ENCODE results near the gene COPS3. TPM values are rescaled to one million over a fixed set of nuclear protein-coding genes. Genes with fewer than 3 reads are reported as not detected.

COPS3 gene
- total RNA-seq, 2 donors from 2014 or later, result 85.4 to 130 TPM

- Mint-ChIP-seq H3K4me3 (no peak overlapping the region), H3K27me3 (no peaks in the 10 kb centered on the region), H3K4me1 (ENCODE audit: low read depth in 2 of 2) (peaks cover 0 to 3% of the 10 kb centered on the region in 2 donors), H3K9me3 (no peaks in the 10 kb centered on the region), H3K27ac (no peak overlapping the region), H3K36me3 (peaks cover 11% of the 10 kb centered on the region)
- ATAC-seq, result no peak
- DNase-seq (ENCODE audit: low spot score), result no peak
Observed at GRCh38 chr17:17243163-17243562, 37.9 kb downstream of the COPS3 start.

- H3K4me3 Mint-ChIP-seq, result no peak overlapping the region
- peaks cover 9% of the 10 kb centered on the region for H3K36me3 Mint-ChIP-seq
- peaks cover 0 to 7% of the 10 kb centered on the region in 2 donors for H3K4me1 Mint-ChIP-seq (ENCODE audit: low read depth in 2 of 2)
- H3K27me3 Mint-ChIP-seq, result no peaks in the 10 kb centered on the region
- no peak for ATAC-seq
- DNase-seq (ENCODE audit: low spot score), result no peak
- no peaks in the 10 kb centered on the region for H3K9me3 Mint-ChIP-seq
- no peak overlapping the region for H3K27ac Mint-ChIP-seq
Observed at GRCh38 chr17:17242246-17242645, 38.8 kb downstream of the COPS3 start.

- no peak for DNase-seq (ENCODE audit: low spot score)
- H3K9me3 Mint-ChIP-seq, result no peaks in the 10 kb centered on the region
- H3K4me1 Mint-ChIP-seq (ENCODE audit: low read depth in 2 of 2), result peaks cover 0 to 9% of the 10 kb centered on the region in 2 donors
- ATAC-seq, result no peak
- no peaks in the 10 kb centered on the region for H3K27me3 Mint-ChIP-seq
- H3K27ac Mint-ChIP-seq, result no peak overlapping the region
- peaks cover 3% of the 10 kb centered on the region for H3K36me3 Mint-ChIP-seq
- no peak overlapping the region for H3K4me3 Mint-ChIP-seq
Observed at GRCh38 chr17:17241656-17242055, 39.4 kb downstream of the COPS3 start.

- no peak for DNase-seq (ENCODE audit: low spot score)
- no peaks in the 10 kb centered on the region for H3K36me3 Mint-ChIP-seq
- H3K4me1 Mint-ChIP-seq (ENCODE audit: low read depth in 2 of 2), result peaks cover 17 to 24% of the 10 kb centered on the region in 2 donors
- no peak overlapping the region for H3K4me3 Mint-ChIP-seq
- no peaks in the 10 kb centered on the region for H3K27me3 Mint-ChIP-seq
- no peak for ATAC-seq
- H3K27ac Mint-ChIP-seq, result no peak overlapping the region
- no peaks in the 10 kb centered on the region for H3K9me3 Mint-ChIP-seq
Observed at GRCh38 chr17:17239832-17240231, 41.2 kb downstream of the COPS3 start.

GRCh38 chr17:17237026-17237799 is 43.8 kb downstream of the COPS3 start, which contains the start of gene FLCN:
Gene FLCN (minus strand): TSS chr17:17237168. CDS start chr17:17228137, 9,031 bp downstream.
- H3K4me1 Mint-ChIP-seq (ENCODE audit: low read depth in 2 of 2), result peaks cover 17 to 24% of the 10 kb centered on the region in 2 donors

GRCh38 chr17:17236295-17237025 is 44.6 kb downstream of the COPS3 start:
- Mint-ChIP-seq H3K4me3 (peak overlapping the region; percentile 94), H3K27ac (peak overlapping the region; percentile 100), H3K36me3 (no peaks in the 10 kb centered on the region), H3K27me3 (no peaks in the 10 kb centered on the region), H3K9me3 (no peaks in the 10 kb centered on the region), H3K4me1 (ENCODE audit: low read depth in 2 of 2) (peaks cover 17 to 28% of the 10 kb centered on the region in 2 donors)
- peak in 1 of 2 donors; percentile 6 for ATAC-seq
- no peak for DNase-seq (ENCODE audit: low spot score)

More at GRCh38 chr17:17237026-17237799, 43.8 kb downstream of the COPS3 start, which contains the start of gene FLCN:
- ATAC-seq (peak; percentile 94 to 95), DNase-seq (ENCODE audit: low spot score) (peak; percentile 94)
- Mint-ChIP-seq H3K36me3 (no peaks in the 10 kb centered on the region), H3K4me3 (peak within 1 kb of the TSS; percentile 94), H3K27me3 (no peaks in the 10 kb centered on the region), H3K9me3 (no peaks in the 10 kb centered on the region), H3K27ac (peak within 1 kb of the TSS; percentile 100)

- H3K4me1 Mint-ChIP-seq (ENCODE audit: low read depth in 2 of 2), result peaks cover 17 to 28% of the 10 kb centered on the region in 2 donors
- H3K36me3 Mint-ChIP-seq, result no peaks in the 10 kb centered on the region
- H3K27ac Mint-ChIP-seq, result peak overlapping the region; percentile 100
- no peak for ATAC-seq
- no peaks in the 10 kb centered on the region for H3K27me3 Mint-ChIP-seq
- no peaks in the 10 kb centered on the region for H3K9me3 Mint-ChIP-seq
- DNase-seq (ENCODE audit: low spot score), result no peak
- H3K4me3 Mint-ChIP-seq, result peak overlapping the region; percentile 94
Observed at GRCh38 chr17:17235212-17236174, 45.6 kb downstream of the COPS3 start.

GRCh38 chr17:17232303-17232621 is 48.8 kb downstream of the COPS3 start:
- peaks cover 6% of the 10 kb centered on the region for H3K36me3 Mint-ChIP-seq
- no peaks in the 10 kb centered on the region for H3K9me3 Mint-ChIP-seq
- ATAC-seq (no peak), DNase-seq (ENCODE audit: low spot score) (no peak)
- H3K4me1 Mint-ChIP-seq (ENCODE audit: low read depth in 2 of 2), result peaks cover 17 to 25% of the 10 kb centered on the region in 2 donors
- H3K4me3 Mint-ChIP-seq, result no peak overlapping the region
- H3K27me3 Mint-ChIP-seq, result no peaks in the 10 kb centered on the region
- H3K27ac Mint-ChIP-seq, result no peak overlapping the region

- H3K4me3 Mint-ChIP-seq, result no peak overlapping the region
- H3K27me3 Mint-ChIP-seq, result no peaks in the 10 kb centered on the region
- ATAC-seq, result no peak
- DNase-seq (ENCODE audit: low spot score), result no peak
- peaks cover 6% of the 10 kb centered on the region for H3K36me3 Mint-ChIP-seq
- H3K9me3 Mint-ChIP-seq, result no peaks in the 10 kb centered on the region
- H3K4me1 Mint-ChIP-seq (ENCODE audit: low read depth in 2 of 2), result peaks cover 17 to 23% of the 10 kb centered on the region in 2 donors
- H3K27ac Mint-ChIP-seq, result no peak overlapping the region
Observed at GRCh38 chr17:17231621-17232302, 49.3 kb downstream of the COPS3 start.

GRCh38 chr17:17229416-17230384 is 51.3 kb downstream of the COPS3 start:
- Mint-ChIP-seq H3K4me1 (ENCODE audit: low read depth in 2 of 2) (peaks cover 0 to 10% of the 10 kb centered on the region in 2 donors), H3K36me3 (peaks cover 10% of the 10 kb centered on the region), H3K9me3 (no peaks in the 10 kb centered on the region), H3K27me3 (no peaks in the 10 kb centered on the region), H3K27ac (no peak overlapping the region), H3K4me3 (no peak overlapping the region)
- ATAC-seq, result no peak
- DNase-seq (ENCODE audit: low spot score), result no peak

- Mint-ChIP-seq H3K36me3 (peaks cover 11% of the 10 kb centered on the region), H3K4me3 (no peak overlapping the region), H3K9me3 (no peaks in the 10 kb centered on the region), H3K4me1 (ENCODE audit: low read depth in 2 of 2) (peaks cover 0 to 10% of the 10 kb centered on the region in 2 donors), H3K27me3 (no peaks in the 10 kb centered on the region), H3K27ac (no peak overlapping the region)
- DNase-seq (ENCODE audit: low spot score) (no peak), ATAC-seq (no peak)
Observed at GRCh38 chr17:17228521-17229279, 52.3 kb downstream of the COPS3 start.

All from natural killer cell treated with Interleukin-12 subunit alpha and Interleukin-12 subunit beta and Interleukin-15 and Interleukin-18, amount 100 ng/mL, for 72 hours (primary cell).